ENCODE measurements around the gene PPCS. TPM values are rescaled to one million over a fixed set of nuclear protein-coding genes. Genes with fewer than 3 reads are reported as not detected.

PPCS gene
- total RNA-seq, 1 donor from 2014 or later = 19.8 TPM

DNA sequence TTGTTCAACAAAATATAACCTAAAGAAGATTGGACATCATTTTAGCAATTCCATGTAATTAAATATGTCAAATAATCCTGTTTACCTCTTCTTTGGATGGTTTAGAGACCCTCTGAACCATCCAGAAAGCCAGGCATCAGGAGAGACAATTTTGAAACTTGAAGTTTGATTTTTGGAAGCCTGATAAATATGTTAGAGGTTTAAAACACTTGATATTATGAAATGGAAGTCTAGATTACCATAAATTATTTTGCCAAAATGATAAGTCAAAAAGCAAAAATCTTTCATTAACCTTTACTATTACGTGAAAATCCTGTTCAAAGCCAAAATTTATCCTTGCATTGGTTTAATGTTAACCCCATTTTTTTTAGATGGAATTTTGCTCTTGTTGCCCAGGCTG is 50.2 kb downstream of the PPCS start:
- Histone ChIP-seq H3K9ac (ENCODE audit: low read depth in 1 of 3, low read length in 3 of 3) (no peak overlapping the region), H3K9me3 (ENCODE audit: control insufficient read depth in 3 of 3, low read length in 3 of 3) (peaks cover 4 to 35% (median 12%) of the 10 kb centered on the region in 3 donors), H3K4me1 (ENCODE audit: control insufficient read depth in 3 of 3, insufficient read depth in 3 of 3, low read length in 3 of 3) (no peaks in the 10 kb centered on the region), H3K4me3 (ENCODE audit: low read length in 3 of 3) (no peak overlapping the region), H3K27ac (ENCODE audit: low read depth, low read length) (no peak overlapping the region), H3K27me3 (ENCODE audit: control insufficient read depth in 3 of 3, insufficient read depth in 3 of 3, low read length in 3 of 3) (no peaks in the 10 kb centered on the region), H3K36me3 (ENCODE audit: control insufficient read depth in 3 of 3, insufficient read depth in 3 of 3, low read length in 3 of 3) (peaks cover 0 to 10% (median 6%) of the 10 kb centered on the region in 3 donors)

Small RNA genes lying within 50 kb of the gene (small RNA-seq; reads per million reads assigned to genes)
- not detected for gene TMSB4XP1

Other genes starting within 250 kb of the PPCS start
- gene FOXJ3, start 121.3 kb upstream of the PPCS start, total RNA-seq = 65.2 TPM
- gene RIMKLA, start 75.8 kb upstream of the PPCS start, total RNA-seq = 0.52 TPM
- gene ZMYND12, start 521 bp upstream of the PPCS start, total RNA-seq = under 0.01 TPM
- gene CCDC30, start 6.7 kb downstream of the PPCS start, total RNA-seq = 1.0 TPM
- gene PPIH, start 201.9 kb downstream of the PPCS start, total RNA-seq = 23.5 TPM
- gene YBX1, start 225.9 kb downstream of the PPCS start, total RNA-seq = 403 TPM